ENCODE data around the gene PDZD4. TPM values are rescaled to one million over a fixed set of nuclear protein-coding genes. Genes with fewer than 3 reads are reported as not detected.
"Not testable (repeated sequence)": the region's sequence is repeated elsewhere in the genome, so short reads cannot be mapped to it uniquely, and the experiment has no call there.

Gene PDZD4
- total and polyA plus RNA-seq, 4 donors = 0.15 to 1.8 (median 0.69) TPM

- TF ChIP-seq REST (IDR thresholded peaks at IDR 0.05) (no peak), SP1 (IDR thresholded peaks at IDR 0.05) (no peak), HNF4A (conservative IDR thresholded peaks at IDR 0.05) (no peak)
These were observed 10.8 kb downstream of the PDZD4 start (continued) for GRCh38 chrX:153819384-153820040.

- no peak overlapping the region for H3K9ac ChIP-seq (ENCODE audit: low read depth in 1 of 2, low read length in 2 of 2)
- H3K4me3 ChIP-seq (ENCODE audit: low read depth in 1 of 3, low read length in 3 of 3) = peak overlapping the region in 1 of 3 donors; percentile 29
- DNase-seq (ENCODE audit: low spot score) = peak; percentile 39
- no peaks in the 10 kb centered on the region for H3K36me3 ChIP-seq (ENCODE audit: control insufficient read depth in 4 of 4, insufficient read depth in 3 of 4, low read depth in 1 of 4, low read length in 3 of 4)
- H3K27ac ChIP-seq (ENCODE audit: low read depth in 1 of 2, low read length in 2 of 2) = no peak overlapping the region
- TF ChIP-seq JUND (IDR thresholded peaks at IDR 0.05) (no peak), YY1 (IDR thresholded peaks at IDR 0.05) (no peak), HNF4A (conservative IDR thresholded peaks at IDR 0.05) (no peak), FOXA2 (IDR thresholded peaks at IDR 0.05) (no peak), RAD21 (IDR thresholded peaks at IDR 0.05) (no peak), EGR1 (IDR thresholded peaks at IDR 0.05; ENCODE audit: low read depth in 2 of 2) (no peak), SP1 (IDR thresholded peaks at IDR 0.05) (no peak), MAX (IDR thresholded peaks at IDR 0.05) (no peak), HNF4G (IDR thresholded peaks at IDR 0.05) (no peak), ATF3 (IDR thresholded peaks at IDR 0.05) (no peak), CTCF (IDR thresholded peaks at IDR 0.05; ENCODE audit: low read depth, low read length, missing input control) (no peak), REST (IDR thresholded peaks at IDR 0.05) (no peak)
- WGBS = 7% methylated on average over 66 of the region's 67 CpGs
- H3K27me3 ChIP-seq (ENCODE audit: control insufficient read depth in 4 of 4, insufficient read depth in 4 of 4, low read length in 3 of 4) = peaks cover 0 to 4% (median under 1%) of the 10 kb centered on the region in 4 donors
- H3K9me3 ChIP-seq (ENCODE audit: control insufficient read depth in 4 of 4, low read length in 3 of 4) = no peaks in the 10 kb centered on the region
- H3K4me1 ChIP-seq (ENCODE audit: control insufficient read depth in 4 of 4, insufficient read depth in 4 of 4, low read length in 3 of 4) = peaks cover 0 to 2% (median 1%) of the 10 kb centered on the region in 4 donors
These were observed 11.6 kb downstream of the PDZD4 start for GRCh38 chrX:153818571-153819383.

- not testable (repeated sequence) for H3K36me3 ChIP-seq (ENCODE audit: control insufficient read depth in 4 of 4, insufficient read depth in 3 of 4, low read depth in 1 of 4, low read length in 3 of 4); DNase-seq (ENCODE audit: low spot score); H3K27me3 ChIP-seq (ENCODE audit: control insufficient read depth in 4 of 4, insufficient read depth in 4 of 4, low read length in 3 of 4); H3K9me3 ChIP-seq (ENCODE audit: control insufficient read depth in 4 of 4, low read length in 3 of 4); H3K9ac ChIP-seq (ENCODE audit: low read depth in 1 of 2, low read length in 2 of 2); H3K27ac ChIP-seq (ENCODE audit: low read depth in 1 of 2, low read length in 2 of 2); H3K4me3 ChIP-seq (ENCODE audit: low read depth in 1 of 3, low read length in 3 of 3); H3K4me1 ChIP-seq (ENCODE audit: control insufficient read depth in 4 of 4, insufficient read depth in 4 of 4, low read length in 3 of 4)
- WGBS = 82% methylated on average over 9 of the region's 9 CpGs
These were observed 12.3 kb downstream of the PDZD4 start for GRCh38 chrX:153818064-153818463.

Measured in liver (tissue), 9 donors.